Fibroblast of the aortic adventitia (primary cell): Measurements from ENCODE around the gene TNNT3. TPM values are rescaled to one million over a fixed set of nuclear protein-coding genes. Genes with fewer than 3 reads are reported as not detected.

ENCODE experiments used
- DNase-seq: peaks from one replicate; pipeline ENCODE4 v3.0.0-alpha.2; 2010; ENCODE audit warnings: low read depth
- H3K4me3 ChIP-seq: 2 replicates; pipeline ENCODE4 v1.5.1; 2011; ENCODE audit warnings: low read depth, mild to moderate bottlenecking, control low read depth, low read length, moderate library complexity
- total RNA-seq: library from RNA; depleted of rRNA; stranded (reverse); fragments of >200 nt; gene quantifications from 2 replicates; pipeline ENCODE4 v1.2.3, GENCODE V29; 2012; ENCODE audit warnings: low replicate concordance
- TF ChIP-seq, protein P1 (sequence below): IDR thresholded peaks from 2 replicates; pipeline ENCODE4 v1.5.1; 2011; ENCODE audit warnings: mild to moderate bottlenecking, low read length, control low read depth, inconsistent platforms; ENCODE audit not compliant: insufficient read depth

Gene TNNT3
- total RNA-seq, 1 donor, result 0.81 TPM

- H3K4me3 ChIP-seq, result no peak overlapping the region
- DNase-seq, result no peak
- TF ChIP-seq, protein P1, sequence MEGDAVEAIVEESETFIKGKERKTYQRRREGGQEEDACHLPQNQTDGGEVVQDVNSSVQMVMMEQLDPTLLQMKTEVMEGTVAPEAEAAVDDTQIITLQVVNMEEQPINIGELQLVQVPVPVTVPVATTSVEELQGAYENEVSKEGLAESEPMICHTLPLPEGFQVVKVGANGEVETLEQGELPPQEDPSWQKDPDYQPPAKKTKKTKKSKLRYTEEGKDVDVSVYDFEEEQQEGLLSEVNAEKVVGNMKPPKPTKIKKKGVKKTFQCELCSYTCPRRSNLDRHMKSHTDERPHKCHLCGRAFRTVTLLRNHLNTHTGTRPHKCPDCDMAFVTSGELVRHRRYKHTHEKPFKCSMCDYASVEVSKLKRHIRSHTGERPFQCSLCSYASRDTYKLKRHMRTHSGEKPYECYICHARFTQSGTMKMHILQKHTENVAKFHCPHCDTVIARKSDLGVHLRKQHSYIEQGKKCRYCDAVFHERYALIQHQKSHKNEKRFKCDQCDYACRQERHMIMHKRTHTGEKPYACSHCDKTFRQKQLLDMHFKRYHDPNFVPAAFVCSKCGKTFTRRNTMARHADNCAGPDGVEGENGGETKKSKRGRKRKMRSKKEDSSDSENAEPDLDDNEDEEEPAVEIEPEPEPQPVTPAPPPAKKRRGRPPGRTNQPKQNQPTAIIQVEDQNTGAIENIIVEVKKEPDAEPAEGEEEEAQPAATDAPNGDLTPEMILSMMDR, result no peak
Measured at GRCh38 chr11:1982873-1983600, 63.5 kb downstream of the TNNT3 start.

DNA sequence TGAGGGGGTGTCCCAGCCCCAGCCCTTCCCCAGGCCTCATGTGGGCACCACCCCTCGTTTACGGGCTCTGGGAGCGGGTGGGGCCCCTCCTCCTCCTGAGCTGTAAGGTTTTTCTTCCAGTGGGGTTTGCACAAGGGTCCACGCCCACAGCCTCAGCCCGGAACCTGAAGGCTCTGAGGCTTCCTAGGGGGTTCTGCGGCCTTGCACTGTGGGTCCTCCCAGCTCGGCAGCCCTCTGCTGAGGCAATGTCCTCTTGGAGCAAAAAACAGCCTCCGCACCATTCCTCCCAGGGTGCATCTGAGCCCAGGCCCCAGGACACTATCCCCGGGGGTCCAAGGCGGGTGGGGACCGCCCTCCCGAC is 64.1 kb downstream of the TNNT3 start:
- H3K4me3 ChIP-seq, result no peak overlapping the region
- DNase-seq, result no peak
- TF ChIP-seq, protein P1, result no peak

GRCh38 chr11:1987024-1987423 is 67.5 kb downstream of the TNNT3 start:
- TF ChIP-seq, protein P1, result no peak
- no peak overlapping the region for H3K4me3 ChIP-seq
- DNase-seq, result no peak

- no peak for DNase-seq
- TF ChIP-seq, protein P1, result no peak
- H3K4me3 ChIP-seq, result no peak overlapping the region
Measured at GRCh38 chr11:1988174-1988573, 68.7 kb downstream of the TNNT3 start.

Other genes with a start within 250 kb of the TNNT3 start
- gene KRTAP5-6, start 222.5 kb upstream of the TNNT3 start, total RNA-seq, result not detected in 2 replicates
- 2.2 and 5.9 TPM in 2 replicates for gene IFITM10, start 169.1 kb upstream of the TNNT3 start, total RNA-seq
- gene CTSD, start 155.8 kb upstream of the TNNT3 start, total RNA-seq, result 184 and 221 TPM in 2 replicates
- 0.82 TPM in 1 of 2 replicates, not detected in the other for gene SYT8, start 84.7 kb upstream of the TNNT3 start, total RNA-seq
- not detected in 2 replicates for gene TNNI2, start 80.7 kb upstream of the TNNT3 start, total RNA-seq
- gene LSP1, start 66.6 kb upstream of the TNNT3 start, total RNA-seq, result 18.7 and 40.2 TPM in 2 replicates
- gene PRR33, start 27.8 kb upstream of the TNNT3 start, total RNA-seq, result not detected in 2 replicates
- gene MRPL23, start 27.6 kb downstream of the TNNT3 start, total RNA-seq, result 55.2 and 84.3 TPM in 2 replicates
- 80.9 and 1,460 TPM in 2 replicates for gene H19, start 78.1 kb downstream of the TNNT3 start, total RNA-seq
- 3.3 and 4.2 TPM in 2 replicates for gene IGF2, start 219.7 kb downstream of the TNNT3 start, total RNA-seq
- gene INS, start 241.5 kb downstream of the TNNT3 start, total RNA-seq, result not detected in 2 replicates